Osteocyte (in vitro differentiated cells): ENCODE data around the gene ATP11A. TPM values are rescaled to one million over a fixed set of nuclear protein-coding genes. Genes with fewer than 3 reads are reported as not detected.

ENCODE experiments used
- DNase-seq: peaks from one replicate; pipeline ENCODE4 v3.0.0; 2021; ENCODE audit warnings: mixed read lengths; ENCODE audit not compliant: unreplicated experiment; ENCODE audit errors: extremely low spot score
- H3K27ac Mint-ChIP-seq: one replicate; pipeline ENCODE4 v1.8.0; 2021; ENCODE audit warnings: mild to moderate bottlenecking, mixed read lengths; ENCODE audit not compliant: unreplicated experiment
- H3K27me3 Mint-ChIP-seq: one replicate; pipeline ENCODE4 v1.8.0; 2021; ENCODE audit warnings: mixed read lengths; ENCODE audit not compliant: unreplicated experiment
- H3K36me3 Mint-ChIP-seq: one replicate; pipeline ENCODE4 v1.8.0; 2021; ENCODE audit warnings: mixed read lengths; ENCODE audit not compliant: unreplicated experiment
- H3K4me1 Mint-ChIP-seq: one replicate; pipeline ENCODE4 v1.8.0; 2021; ENCODE audit warnings: mixed read lengths; ENCODE audit not compliant: unreplicated experiment
- H3K4me3 Mint-ChIP-seq: one replicate; pipeline ENCODE4 v1.8.0; 2021; ENCODE audit warnings: mild to moderate bottlenecking, moderate library complexity, mixed read lengths; ENCODE audit not compliant: unreplicated experiment
- H3K9me3 Mint-ChIP-seq: one replicate; pipeline ENCODE4 v1.8.0; 2021; ENCODE audit warnings: mixed read lengths; ENCODE audit not compliant: unreplicated experiment
- CTCF ChIP-seq: fragments of 200-600 bp; sonication (generic); IDR thresholded peaks from 2 replicates; pipeline ENCODE4 v1.5.0; 2021; ENCODE audit warnings: antibody characterized with exemption, mild to moderate bottlenecking, moderate library complexity
- total RNA-seq: library from RNA; stranded (reverse); gene quantifications from 2 replicates; pipeline ENCODE4 v1.2.1, GENCODE V29; 2021

ATP11A gene
- total RNA-seq, 1 donor from 2014 or later = 15.7 TPM

- DNase-seq = no peak
- peaks cover 31% of the 10 kb centered on the region for H3K27me3 Mint-ChIP-seq
- H3K27ac Mint-ChIP-seq = no peak overlapping the region
- no peaks in the 10 kb centered on the region for H3K9me3 Mint-ChIP-seq
- no peak overlapping the region for H3K4me3 Mint-ChIP-seq
- peaks cover 14% of the 10 kb centered on the region for H3K4me1 Mint-ChIP-seq
- peak; percentile 71 for TF ChIP-seq CTCF
- H3K36me3 Mint-ChIP-seq = no peaks in the 10 kb centered on the region
Observed at GRCh38 chr13:112931028-112931934, 241.4 kb downstream of the ATP11A start.

DNA sequence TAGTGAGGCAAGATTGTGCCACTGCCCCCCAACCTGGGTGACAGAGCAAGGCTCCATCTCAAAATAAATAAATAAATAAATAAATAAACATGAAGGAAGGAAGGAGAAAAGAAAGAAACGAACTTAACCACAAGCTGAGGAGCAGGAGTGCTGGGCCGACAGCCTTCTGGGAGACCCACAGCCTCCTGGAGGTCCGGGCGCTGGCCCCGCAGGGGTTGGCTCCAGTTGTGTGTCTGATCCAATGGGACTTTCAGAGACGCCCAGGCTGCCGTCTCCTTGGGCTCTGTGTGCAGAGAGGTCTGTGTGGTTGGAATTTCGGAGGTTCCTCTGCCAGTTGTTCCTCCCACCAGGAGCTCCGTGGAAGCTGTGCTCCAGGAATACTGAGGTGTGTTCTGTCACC lies 243.1 kb downstream of the ATP11A start:
- no peaks in the 10 kb centered on the region for H3K9me3 Mint-ChIP-seq
- DNase-seq = no peak
- no peak overlapping the region for H3K4me3 Mint-ChIP-seq

GRCh38 chr13:112933649-112934048 lies 243.8 kb downstream of the ATP11A start:
- Mint-ChIP-seq H3K4me1 (peaks cover 14% of the 10 kb centered on the region), H3K27ac (no peak overlapping the region), H3K36me3 (no peaks in the 10 kb centered on the region), H3K4me3 (no peak overlapping the region), H3K27me3 (peaks cover 22% of the 10 kb centered on the region), H3K9me3 (no peaks in the 10 kb centered on the region)
- no peak for DNase-seq
- TF ChIP-seq CTCF = no peak

More for the DNA sequence above, 243.1 kb downstream of the ATP11A start:
- H3K27me3 Mint-ChIP-seq = peaks cover 26% of the 10 kb centered on the region
- TF ChIP-seq CTCF = no peak
- H3K4me1 Mint-ChIP-seq = peaks cover 14% of the 10 kb centered on the region
- H3K36me3 Mint-ChIP-seq = no peaks in the 10 kb centered on the region
- no peak overlapping the region for H3K27ac Mint-ChIP-seq

DNA sequence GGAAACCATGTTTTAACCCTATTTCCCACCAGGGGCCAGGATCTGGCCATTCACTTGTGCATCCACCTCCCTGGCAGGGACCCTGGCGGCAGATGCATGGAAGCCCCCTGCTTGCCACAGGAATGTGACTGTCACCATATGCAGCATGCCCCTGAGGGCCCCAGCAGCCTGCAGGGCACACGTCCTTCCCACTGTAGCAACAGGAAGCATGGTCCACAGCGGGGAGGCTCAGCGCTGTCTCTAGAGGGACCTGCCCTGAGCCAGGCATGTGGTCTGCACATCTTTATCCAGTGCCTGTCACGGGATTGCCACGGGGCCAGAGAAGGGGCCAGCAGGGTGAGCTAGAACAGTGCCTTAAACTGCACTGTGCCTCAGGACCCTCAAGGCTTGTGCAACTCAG lies 244.2 kb downstream of the ATP11A start:
- TF ChIP-seq CTCF = no peak
- no peak for DNase-seq
- peaks cover 13% of the 10 kb centered on the region for H3K4me1 Mint-ChIP-seq
- H3K27me3 Mint-ChIP-seq = peaks cover 19% of the 10 kb centered on the region
- no peaks in the 10 kb centered on the region for H3K9me3 Mint-ChIP-seq
- H3K27ac Mint-ChIP-seq = no peak overlapping the region
- no peaks in the 10 kb centered on the region for H3K36me3 Mint-ChIP-seq
- H3K4me3 Mint-ChIP-seq = no peak overlapping the region

Other genes starting within 250 kb of the ATP11A start
- gene TUBGCP3, start 101.9 kb upstream of the ATP11A start, total RNA-seq = 24.1 and 26.1 TPM in 2 replicates